Ovary (tissue), 9 donors: ENCODE data around the gene LRRTM4. TPM values are rescaled to one million over a fixed set of nuclear protein-coding genes. Genes with fewer than 3 reads are reported as not detected.

ENCODE experiments used
- DNase-seq, 5 donors: peaks; one replicate each; pipeline ENCODE4 v3.0.0-alpha.2; 2019 to 2020
- H3K27ac ChIP-seq, 2 donors: fragments of 200-600 bp; one replicate each; pipeline versions ENCODE4 v1.5.1 to v1.8.0; 2019 to 2022
- H3K27me3 ChIP-seq: fragments of 200-600 bp; one replicate; pipeline ENCODE4 v1.8.0; 2022
- H3K36me3 ChIP-seq: fragments of 200-600 bp; sonication (generic); one replicate; pipeline ENCODE4 v1.5.1; 2019
- H3K4me1 ChIP-seq: one replicate; pipeline ENCODE4 v1.8.1; 2013; ENCODE audit warnings: mild to moderate bottlenecking, moderate library complexity; ENCODE audit not compliant: insufficient read depth
- H3K4me3 ChIP-seq: fragments of 200-600 bp; sonication (generic); one replicate; pipeline ENCODE4 v1.5.1; 2017
- H3K9me3 ChIP-seq, 2 donors: fragments of 200-600 bp in 1 of 2; sonication (generic) in 1 of 2; one replicate each; pipeline versions ENCODE4 v1.5.1 to v1.8.1; 2013 to 2019; ENCODE audit warnings: mild to moderate bottlenecking in 1 of 2, moderate library complexity in 1 of 2
- EP300 ChIP-seq: sonication (generic); formaldehyde crosslinking; IDR thresholded peaks from one replicate; pipeline ENCODE4 v1.6.1; 2017; ENCODE audit warnings: antibody characterized with exemption
- POLR2A ChIP-seq: fragments of 450-650 bp; IDR thresholded peaks from one replicate; pipeline ENCODE4 v1.6.1; 2017; ENCODE audit warnings: antibody characterized with exemption, mild to moderate bottlenecking, moderate library complexity
- WGBS, 3 donors: extraction: QIAGEN DNeasy Blood & Tissue Kit in 1 of 3; methylation state at CpG; one replicate each; pipeline versions ENCODE4 v1.1.5 to v1.1.7; 2013 to 2017; 5-methylcytosine and 5-hydroxymethylcytosine counted together
- intact Hi-C, 4 donors: fragments of 100-400 bp; cut with DNase I; formaldehyde crosslinking; loops; one replicate each; pipeline versions ENCODE4 v1.11.0 to v1.15.1; 2022 to 2023
- polyA plus RNA-seq, 2 donors: library from polyadenylated mRNA; stranded (reverse); fragments of 200-250 nt in 1 of 2; fragments of 350-450 nt in 1 of 2; fragmentation: Illumina TruSeq in 1 of 2; extraction: RNeasy Lipid Tissue Mini Kit (QIAGEN cat#74804) in 1 of 2; gene quantifications; one replicate each; pipeline ENCODE4 v1.2.3, GENCODE V29; 2013 to 2014
- total RNA-seq, 7 donors: library from RNA; depleted of rRNA in 2 of 7; stranded (reverse); fragments of >200 nt in 2 of 7; fragmentation: NEBNext Ultra II Directional in 3 of 7; extraction: Animal tissue kit (Norgen Biotek cat#: 25700) in 3 of 7; gene quantifications; one replicate each; pipeline versions ENCODE4 v1.1.0 to v1.2.4, GENCODE V29; 2016 to 2023
- TF ChIP-seq, protein P1 (sequence below), 3 donors: fragments of 450-650 bp in 2 of 3; fragments of 200-600 bp in 1 of 3; IDR thresholded peaks; one replicate each; pipeline versions ENCODE4 v1.5.1 to v1.8.0; 2016 to 2022; ENCODE audit warnings: antibody characterized with exemption in 3 of 3, mild to moderate bottlenecking in 1 of 3
- donor health status: DM: no; HTN: no; CAD: no; lungs with moderate emphysema.
- donor health status: DM: no; HTN: no; CAD: no.
- donor health status: Bipolar disorder and iron deficiency.
- donor health status: DM: yes; HTN: yes; CAD: no.
- donor health status: DM: no; HTN: no; CAD: no.
- donor health status: DM: yes; HTN: yes; CAD: no.

The LRRTM4 gene
- total and polyA plus RNA-seq, 9 donors = 0.01 to 2.2 (median 0.71) TPM; not detected in 2

DNA sequence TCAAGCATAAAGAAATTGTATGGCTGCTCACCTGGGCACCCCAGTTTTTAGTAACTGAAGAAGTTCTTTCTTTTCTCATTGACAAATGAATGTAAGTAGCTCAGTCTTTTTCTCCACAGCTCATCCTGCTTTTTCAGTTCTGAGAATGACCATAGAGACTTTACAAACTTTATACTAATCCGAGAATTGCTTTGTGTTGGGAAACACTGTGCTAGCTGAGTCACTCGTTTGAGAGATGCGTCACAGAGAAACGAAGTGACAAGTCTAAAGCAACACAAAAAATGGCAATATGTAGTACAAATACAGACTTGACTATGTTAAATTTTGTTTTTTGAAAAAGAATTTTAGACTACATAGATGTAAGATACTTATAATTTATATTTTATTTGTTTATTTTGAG, 9.0 kb downstream of the LRRTM4 start:
- WGBS, 3 donors = 80 to 89% (median 87%) methylated on average over 4 of the region's 4 CpGs
- no peaks in the 10 kb centered on the region for H3K36me3 ChIP-seq
- no peaks in the 10 kb centered on the region for H3K9me3 ChIP-seq
- no peaks in the 10 kb centered on the region for H3K4me1 ChIP-seq
- no peak overlapping the region for H3K4me3 ChIP-seq
- H3K27me3 ChIP-seq = no peaks in the 10 kb centered on the region
- intact Hi-C loops = no loop called here
- H3K27ac ChIP-seq = no peak overlapping the region
- no peak for DNase-seq
- TF ChIP-seq, protein P1, sequence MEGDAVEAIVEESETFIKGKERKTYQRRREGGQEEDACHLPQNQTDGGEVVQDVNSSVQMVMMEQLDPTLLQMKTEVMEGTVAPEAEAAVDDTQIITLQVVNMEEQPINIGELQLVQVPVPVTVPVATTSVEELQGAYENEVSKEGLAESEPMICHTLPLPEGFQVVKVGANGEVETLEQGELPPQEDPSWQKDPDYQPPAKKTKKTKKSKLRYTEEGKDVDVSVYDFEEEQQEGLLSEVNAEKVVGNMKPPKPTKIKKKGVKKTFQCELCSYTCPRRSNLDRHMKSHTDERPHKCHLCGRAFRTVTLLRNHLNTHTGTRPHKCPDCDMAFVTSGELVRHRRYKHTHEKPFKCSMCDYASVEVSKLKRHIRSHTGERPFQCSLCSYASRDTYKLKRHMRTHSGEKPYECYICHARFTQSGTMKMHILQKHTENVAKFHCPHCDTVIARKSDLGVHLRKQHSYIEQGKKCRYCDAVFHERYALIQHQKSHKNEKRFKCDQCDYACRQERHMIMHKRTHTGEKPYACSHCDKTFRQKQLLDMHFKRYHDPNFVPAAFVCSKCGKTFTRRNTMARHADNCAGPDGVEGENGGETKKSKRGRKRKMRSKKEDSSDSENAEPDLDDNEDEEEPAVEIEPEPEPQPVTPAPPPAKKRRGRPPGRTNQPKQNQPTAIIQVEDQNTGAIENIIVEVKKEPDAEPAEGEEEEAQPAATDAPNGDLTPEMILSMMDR (IDR thresholded peaks at IDR 0.05) = no peak
- TF ChIP-seq POLR2A (no peak), EP300 (no peak)

DNA sequence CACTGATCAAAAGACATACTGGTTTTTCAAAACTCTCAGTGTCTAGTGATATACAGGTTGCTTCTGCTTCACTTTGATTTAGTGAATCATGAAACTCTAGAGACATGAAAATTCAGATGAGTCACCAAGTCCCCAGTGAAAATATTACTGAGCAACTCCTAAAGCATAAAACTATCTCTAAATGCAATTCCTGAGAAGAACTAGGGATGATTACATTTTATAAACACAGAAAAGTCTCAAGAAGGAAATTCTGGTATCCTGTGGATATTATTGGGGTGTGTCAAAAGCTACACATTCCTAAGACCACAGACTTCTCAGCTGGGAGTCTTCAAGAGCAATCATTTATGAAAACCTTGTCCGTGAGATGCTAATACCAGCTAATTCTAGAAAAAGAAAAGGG, 9.7 kb downstream of the LRRTM4 start:
- H3K4me3 ChIP-seq = no peak overlapping the region
- H3K27me3 ChIP-seq = no peaks in the 10 kb centered on the region
- 36 to 59% (median 45%) methylated on average over 1 of the region's 1 CpG for WGBS, 3 donors
- TF ChIP-seq EP300 (no peak), POLR2A (no peak)
- TF ChIP-seq, protein P1 (IDR thresholded peaks at IDR 0.05) = no peak
- no peaks in the 10 kb centered on the region for H3K9me3 ChIP-seq
- DNase-seq = no peak
- no peaks in the 10 kb centered on the region for H3K4me1 ChIP-seq
- intact Hi-C loops = no loop called here
- no peak overlapping the region for H3K27ac ChIP-seq
- H3K36me3 ChIP-seq = no peaks in the 10 kb centered on the region

DNA sequence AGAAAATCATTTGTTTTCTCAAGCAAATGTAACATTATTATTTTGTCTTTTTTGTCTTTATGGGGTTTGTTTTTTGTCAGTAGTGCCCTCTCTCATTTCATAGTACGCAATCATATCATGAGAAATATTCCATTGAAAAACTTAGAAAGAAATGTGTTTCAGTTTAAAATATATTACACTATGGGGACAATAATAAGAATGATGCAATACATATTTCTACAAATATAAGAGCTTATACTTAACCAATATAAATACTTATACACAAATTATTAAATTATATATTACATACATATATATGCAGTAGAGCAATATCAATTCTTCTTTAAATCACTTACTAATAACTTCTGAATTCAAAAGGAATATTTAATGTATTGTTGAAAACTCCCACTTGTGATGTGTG, 13.7 kb downstream of the LRRTM4 start:
- Histone ChIP-seq H3K36me3 (no peaks in the 10 kb centered on the region), H3K27me3 (no peaks in the 10 kb centered on the region), H3K27ac (no peak overlapping the region), H3K4me1 (no peaks in the 10 kb centered on the region), H3K9me3 (no peaks in the 10 kb centered on the region), H3K4me3 (no peak overlapping the region)
- WGBS, 3 donors = 89 to 90% (median 89%) methylated on average over 1 of the region's 1 CpG
- TF ChIP-seq EP300 (no peak), POLR2A (no peak)
- TF ChIP-seq, protein P1 (IDR thresholded peaks at IDR 0.05) = no peak
- DNase-seq = no peak
- intact Hi-C loops = no loop called here

DNA sequence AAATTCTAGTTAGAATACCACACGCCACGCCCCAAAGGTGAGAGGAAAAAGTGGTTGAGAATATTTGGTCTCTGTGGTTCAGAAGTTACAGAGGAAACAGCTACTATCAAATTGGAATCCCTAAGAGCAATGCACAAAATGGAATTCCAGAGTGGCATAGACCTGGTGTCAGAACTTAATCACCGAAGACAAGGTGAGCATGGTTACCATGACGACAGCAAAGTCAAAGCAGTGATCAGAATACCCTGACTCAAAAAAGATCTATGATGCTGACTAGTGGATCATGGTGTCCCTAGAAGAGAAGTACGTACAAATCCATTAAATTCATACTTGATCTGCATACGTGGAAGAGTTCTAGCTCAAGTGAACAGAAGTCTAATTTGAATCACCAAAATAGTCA, 14.5 kb downstream of the LRRTM4 start:
- H3K4me1 ChIP-seq = no peaks in the 10 kb centered on the region
- H3K27me3 ChIP-seq = no peaks in the 10 kb centered on the region
- no peak overlapping the region for H3K4me3 ChIP-seq
- 85 to 87% (median 85%) methylated on average over 6 of the region's 6 CpGs for WGBS, 3 donors
- H3K27ac ChIP-seq = no peak overlapping the region
- TF ChIP-seq, protein P1 (IDR thresholded peaks at IDR 0.05) = no peak
- no peak for TF ChIP-seq POLR2A
- no peak for TF ChIP-seq EP300
- H3K9me3 ChIP-seq = no peaks in the 10 kb centered on the region
- no peaks in the 10 kb centered on the region for H3K36me3 ChIP-seq
- DNase-seq = no peak
- intact Hi-C loops = no loop called here

DNA sequence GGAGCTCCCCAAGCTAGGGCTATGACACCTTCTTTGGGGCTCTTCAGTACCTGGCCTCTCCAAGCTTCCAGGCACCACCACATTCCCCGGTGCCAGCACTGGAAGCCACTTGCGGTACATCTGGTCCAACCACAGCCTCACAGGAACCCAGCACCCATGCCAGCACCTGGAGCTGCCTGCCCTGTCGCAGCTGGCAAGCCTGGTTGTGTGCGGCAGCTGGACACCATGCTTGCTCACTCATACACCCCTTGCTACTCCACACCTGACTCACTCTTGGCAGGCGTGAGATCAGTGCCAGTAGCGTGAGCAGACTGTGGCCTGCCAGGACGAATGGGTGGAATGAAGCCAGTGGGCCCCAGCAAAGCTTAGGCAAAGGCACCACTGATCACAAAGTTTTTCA, 34.0 kb downstream of the LRRTM4 start:
- DNase-seq = no peak
- intact Hi-C loops = no loop called here
- Histone ChIP-seq H3K9me3 (no peaks in the 10 kb centered on the region), H3K4me3 (no peak overlapping the region), H3K4me1 (no peaks in the 10 kb centered on the region), H3K27me3 (no peaks in the 10 kb centered on the region), H3K36me3 (no peaks in the 10 kb centered on the region), H3K27ac (no peak overlapping the region)
- 91 to 94% (median 91%) methylated on average over 7 of the region's 7 CpGs for WGBS, 3 donors
- TF ChIP-seq, protein P1 (IDR thresholded peaks at IDR 0.05) = no peak
- TF ChIP-seq POLR2A (no peak), EP300 (no peak)
